OCI-LY1 (cell line): ENCODE data around the gene RFPL3.

Experiments
- EZH2 ChIP-seq: fragments of 200-600 bp; sonication (generic), shearing (Covaris generic); IDR thresholded peaks from 2 replicates; pipeline ENCODE4 v1.8.0; 2017; ENCODE audit warnings: borderline replicate concordance, mixed run types, mild to moderate bottlenecking, antibody characterized with exemption, low read length, moderate library complexity, mixed read lengths
- TF ChIP-seq, protein P1 (sequence below): fragments of 200-600 bp; sonication (generic), shearing (Covaris generic); IDR thresholded peaks from 2 replicates; pipeline ENCODE4 v1.5.1; 2017; ENCODE audit warnings: mild to moderate bottlenecking, antibody characterized with exemption, low read length, moderate library complexity, mixed read lengths

DNA sequence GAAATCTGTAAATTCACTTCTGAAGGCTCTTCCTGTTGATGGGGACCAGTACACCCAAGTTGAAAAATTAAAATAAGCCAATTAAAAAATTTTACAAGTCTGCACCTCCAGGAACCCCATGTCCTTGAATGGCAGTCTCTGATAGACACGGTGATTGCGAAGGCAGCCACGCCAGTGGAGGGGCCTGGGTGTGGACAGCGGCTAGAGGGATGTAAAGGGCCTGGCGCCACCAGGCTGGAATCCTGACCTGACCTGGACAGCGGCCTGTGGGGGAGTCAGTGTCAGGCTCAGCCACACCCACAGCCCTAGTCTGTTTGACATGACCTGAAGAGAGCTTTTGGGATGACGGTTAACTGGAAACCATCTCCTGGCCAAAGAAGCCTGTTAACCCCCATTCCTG lies 49.5 kb upstream of the RFPL3 start:
- TF ChIP-seq, protein P1, sequence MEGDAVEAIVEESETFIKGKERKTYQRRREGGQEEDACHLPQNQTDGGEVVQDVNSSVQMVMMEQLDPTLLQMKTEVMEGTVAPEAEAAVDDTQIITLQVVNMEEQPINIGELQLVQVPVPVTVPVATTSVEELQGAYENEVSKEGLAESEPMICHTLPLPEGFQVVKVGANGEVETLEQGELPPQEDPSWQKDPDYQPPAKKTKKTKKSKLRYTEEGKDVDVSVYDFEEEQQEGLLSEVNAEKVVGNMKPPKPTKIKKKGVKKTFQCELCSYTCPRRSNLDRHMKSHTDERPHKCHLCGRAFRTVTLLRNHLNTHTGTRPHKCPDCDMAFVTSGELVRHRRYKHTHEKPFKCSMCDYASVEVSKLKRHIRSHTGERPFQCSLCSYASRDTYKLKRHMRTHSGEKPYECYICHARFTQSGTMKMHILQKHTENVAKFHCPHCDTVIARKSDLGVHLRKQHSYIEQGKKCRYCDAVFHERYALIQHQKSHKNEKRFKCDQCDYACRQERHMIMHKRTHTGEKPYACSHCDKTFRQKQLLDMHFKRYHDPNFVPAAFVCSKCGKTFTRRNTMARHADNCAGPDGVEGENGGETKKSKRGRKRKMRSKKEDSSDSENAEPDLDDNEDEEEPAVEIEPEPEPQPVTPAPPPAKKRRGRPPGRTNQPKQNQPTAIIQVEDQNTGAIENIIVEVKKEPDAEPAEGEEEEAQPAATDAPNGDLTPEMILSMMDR: no peak
- no peak for TF ChIP-seq EZH2
